GM21367 (cell line): ENCODE results near the gene ACTN1.
"Not testable (repeated sequence)": the region's sequence is repeated elsewhere in the genome, so short reads cannot be mapped to it uniquely, and the experiment has no call there.

Source experiments
- ATAC-seq: cut with Tn5 transposase; IDR thresholded peaks from one replicate; pipeline ENCODE4 v1.9.1; 2021; ENCODE audit not compliant: unreplicated experiment

ACTN1 gene

DNA sequence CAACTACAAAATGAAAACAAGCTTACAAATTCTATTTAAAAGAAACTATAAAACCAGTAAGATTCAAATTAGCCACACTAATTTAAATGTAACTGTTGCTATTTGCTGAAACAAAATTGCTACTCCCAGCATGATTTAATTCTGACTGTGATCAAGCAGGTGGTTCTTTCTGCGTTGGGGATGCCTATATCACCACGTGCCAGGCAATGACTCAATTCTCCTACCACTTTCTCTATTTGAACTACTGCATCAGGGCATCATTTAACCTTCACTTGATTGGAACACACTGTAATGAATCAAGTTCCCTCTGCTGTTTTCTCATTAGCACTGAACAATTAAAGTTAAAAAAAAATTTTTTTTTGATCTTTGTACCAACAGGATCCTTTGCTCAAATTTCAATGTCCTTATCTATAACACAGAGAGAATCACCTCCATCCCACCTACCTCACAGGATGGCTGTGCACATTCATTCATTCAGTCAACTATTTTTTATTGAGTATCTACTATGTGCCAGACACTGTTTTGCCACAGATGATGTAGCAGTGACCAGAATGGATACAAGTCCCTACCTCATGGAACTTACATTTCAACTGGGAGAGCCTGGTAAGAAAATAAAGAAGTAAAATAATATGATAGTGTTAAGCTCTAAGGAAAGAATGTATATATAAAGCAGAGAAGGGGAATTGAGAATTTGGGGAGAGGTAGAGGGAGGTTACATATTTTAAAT is 8.0 kb upstream of the ACTN1 start:
- ATAC-seq: no peak

DNA sequence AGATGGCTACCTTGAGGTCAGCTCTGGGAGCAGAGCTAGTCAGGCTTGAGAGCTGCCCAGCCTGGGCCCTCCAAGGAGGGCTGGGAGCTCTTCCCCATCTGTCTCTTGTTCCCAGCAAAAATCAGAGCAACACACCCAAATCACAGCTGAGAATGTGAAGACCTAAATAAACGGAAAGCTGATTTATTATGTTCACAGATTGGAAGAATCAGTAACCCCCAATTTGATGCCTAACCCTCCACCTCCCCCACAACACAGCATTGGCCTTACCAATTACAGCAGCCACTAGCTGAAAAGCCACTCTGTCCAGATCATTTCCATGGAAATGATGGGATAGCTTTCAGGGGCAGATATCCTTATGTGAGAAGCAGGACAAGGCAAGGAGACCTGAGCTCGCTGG is 7.1 kb upstream of the ACTN1 start:
- no peak for ATAC-seq

DNA sequence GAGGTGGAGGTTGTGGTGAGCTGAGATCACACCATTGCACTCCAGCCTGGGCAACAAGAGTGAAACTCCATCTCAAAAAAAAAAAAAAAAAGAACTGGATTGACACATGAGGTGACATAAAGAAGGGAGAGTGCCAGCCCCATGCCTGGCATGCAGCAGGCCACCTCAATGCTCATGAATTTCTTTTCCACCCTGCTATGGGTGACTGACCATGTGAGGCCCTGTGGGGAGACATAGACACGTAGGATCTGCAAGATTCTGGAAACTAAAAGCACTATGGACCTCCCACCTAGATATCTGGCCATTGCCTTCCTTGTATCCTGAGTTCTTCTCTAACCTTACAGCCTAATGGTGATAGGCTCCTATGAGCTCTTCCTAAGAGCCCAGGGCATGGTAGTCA is 5.6 kb upstream of the ACTN1 start:
- no peak for ATAC-seq

DNA sequence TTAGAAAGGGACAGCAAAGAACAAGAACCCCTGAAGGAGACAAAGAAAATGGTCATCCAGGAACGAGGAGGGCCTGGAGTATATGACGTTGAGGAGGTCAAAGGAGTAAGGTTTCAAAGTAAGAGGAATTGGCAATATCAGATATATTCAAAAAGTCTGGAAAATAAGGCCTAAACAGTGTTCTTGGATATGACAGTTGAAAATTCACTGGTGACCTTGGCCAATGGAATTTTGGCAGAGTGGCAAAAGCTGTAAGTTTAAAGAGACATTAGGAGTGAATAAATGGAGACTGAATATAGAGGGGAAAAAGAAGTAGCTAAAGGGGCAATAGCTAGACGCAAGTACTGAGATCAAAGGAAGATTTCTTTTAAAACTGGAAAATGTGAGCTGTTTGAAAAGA is 4.1 kb upstream of the ACTN1 start:
- no peak for ATAC-seq

DNA sequence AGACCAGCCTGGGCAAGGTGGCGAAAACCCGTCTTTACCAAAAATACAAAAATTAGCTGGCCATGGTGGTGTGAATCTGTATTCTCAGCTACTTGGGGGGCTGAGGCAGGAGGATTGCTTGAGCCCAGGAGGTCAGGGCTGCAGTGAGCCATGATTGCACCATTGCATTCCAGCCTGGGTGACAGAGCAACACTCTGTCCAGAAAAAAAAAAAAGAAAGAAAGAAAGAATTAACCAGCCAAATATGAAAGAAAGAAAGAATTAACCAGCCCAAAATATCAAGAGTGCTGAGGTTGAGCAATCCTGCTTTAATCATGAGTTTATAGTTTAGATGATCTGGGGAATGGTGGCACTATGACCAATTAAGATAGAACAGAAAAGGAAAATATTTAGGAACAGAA is 3.5 kb upstream of the ACTN1 start:
- no peak for ATAC-seq

DNA sequence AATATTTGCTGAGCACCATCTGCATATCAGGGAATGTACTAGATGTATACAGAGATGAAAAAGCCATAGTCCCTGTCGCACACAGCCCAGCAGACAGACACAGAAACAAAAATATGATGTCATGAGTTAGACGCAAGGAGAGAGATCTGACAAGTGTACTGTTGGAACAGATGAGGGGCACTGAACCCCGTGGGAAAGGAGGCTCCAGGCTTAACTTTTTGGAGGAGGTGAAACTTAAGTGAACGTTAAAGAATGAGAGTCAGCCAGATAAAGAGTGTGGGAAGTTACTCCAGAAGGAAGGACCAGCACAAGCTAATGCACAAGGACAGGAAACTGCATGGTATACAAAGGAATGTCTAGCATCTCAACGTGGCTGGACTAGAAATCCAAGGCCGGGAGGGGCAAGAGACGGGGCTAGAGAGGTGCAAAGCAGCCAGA is 2.5 kb upstream of the ACTN1 start:
- no peak for ATAC-seq

DNA sequence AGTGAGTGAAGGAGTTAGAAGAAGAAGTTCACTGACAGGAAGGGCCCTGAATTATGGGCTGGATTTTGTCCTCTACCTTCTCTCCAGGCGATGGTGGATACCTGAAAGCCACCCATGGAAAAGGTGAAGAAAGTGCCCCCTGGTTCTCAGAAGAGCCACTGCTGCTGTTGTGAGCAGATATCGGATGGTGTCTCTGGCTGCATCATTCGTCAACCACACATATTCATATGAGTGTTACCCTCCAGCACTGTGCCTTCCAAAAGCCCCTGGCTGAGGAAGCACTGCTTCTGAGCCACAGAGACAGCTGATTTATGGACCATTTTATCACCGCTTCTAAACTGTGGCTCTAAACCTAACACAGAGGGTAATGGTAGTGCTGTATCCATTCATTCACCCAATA is 2.0 kb upstream of the ACTN1 start:
- ATAC-seq: no peak

DNA sequence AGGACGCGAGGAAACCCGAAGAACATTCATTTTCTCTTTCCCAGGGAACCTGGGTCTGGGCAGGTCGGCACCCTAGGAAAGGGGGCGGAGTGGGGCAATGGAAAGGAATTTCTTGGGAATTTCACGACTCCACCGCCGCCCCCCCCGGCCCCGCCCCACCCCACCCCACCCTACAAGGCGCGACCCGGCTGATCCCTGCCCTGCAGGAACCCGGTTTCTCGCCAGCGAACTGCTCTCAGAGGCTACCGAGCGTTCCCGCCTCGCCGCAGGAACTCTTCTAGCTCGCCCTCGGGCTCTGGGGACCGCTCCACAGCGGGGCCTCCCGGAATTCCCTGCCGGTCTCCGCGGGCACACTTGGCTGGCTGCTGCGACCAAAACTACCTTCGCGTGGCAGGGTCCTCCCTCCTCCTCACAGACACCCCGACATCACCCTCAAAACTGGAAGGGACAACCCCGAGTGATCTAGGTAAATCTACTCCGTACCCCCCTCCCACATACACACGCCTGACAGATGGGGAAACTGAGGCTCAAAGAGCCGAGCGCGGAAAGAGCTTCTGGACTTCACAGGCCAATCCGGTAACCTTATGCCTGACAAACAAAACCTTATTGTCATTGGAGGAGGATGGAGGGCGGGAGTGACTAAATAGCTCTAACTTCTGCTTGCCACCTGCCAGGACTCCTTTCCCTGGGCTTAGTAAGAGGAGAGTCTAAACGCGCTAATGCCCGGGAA is 785 bp upstream of the ACTN1 start:
- no peak for ATAC-seq

DNA sequence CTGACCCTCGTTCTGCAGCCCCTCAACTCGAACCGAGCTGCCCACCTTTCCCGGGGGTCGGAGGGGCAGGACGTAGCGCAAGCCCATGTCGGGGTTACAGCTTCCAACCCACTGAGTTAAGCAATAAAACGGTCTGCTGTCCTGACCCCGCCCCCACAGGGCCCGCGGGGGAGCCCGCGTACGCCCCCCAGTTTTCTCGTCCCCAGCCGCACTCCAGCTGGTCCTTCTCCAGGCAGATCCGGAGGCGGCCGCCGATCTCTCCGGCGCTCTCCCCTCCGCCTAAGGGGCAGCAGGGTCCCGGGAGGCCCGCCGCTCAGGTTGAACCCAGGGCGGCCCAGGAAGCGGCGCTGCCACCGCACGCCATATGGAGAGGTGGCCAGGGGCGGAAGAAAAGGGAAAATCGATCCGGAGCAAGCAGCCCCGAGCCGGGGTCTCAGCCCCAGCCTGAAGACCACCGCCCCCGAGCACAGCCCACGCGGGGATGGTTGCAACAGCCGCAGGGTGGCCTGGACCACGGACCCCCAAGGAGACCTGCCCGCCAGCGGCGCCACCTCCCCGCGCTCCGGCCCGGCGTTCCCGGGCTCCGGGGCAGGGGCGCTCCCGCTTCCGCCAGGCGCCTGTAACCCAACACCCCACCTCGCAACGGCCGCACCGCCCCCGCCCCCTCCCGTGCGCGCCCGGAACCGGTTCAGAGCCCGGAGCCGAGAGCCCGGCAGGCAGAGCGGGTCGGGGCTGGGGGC is 760 bp downstream of the ACTN1 start:
- peak; percentile 7 for ATAC-seq

DNA sequence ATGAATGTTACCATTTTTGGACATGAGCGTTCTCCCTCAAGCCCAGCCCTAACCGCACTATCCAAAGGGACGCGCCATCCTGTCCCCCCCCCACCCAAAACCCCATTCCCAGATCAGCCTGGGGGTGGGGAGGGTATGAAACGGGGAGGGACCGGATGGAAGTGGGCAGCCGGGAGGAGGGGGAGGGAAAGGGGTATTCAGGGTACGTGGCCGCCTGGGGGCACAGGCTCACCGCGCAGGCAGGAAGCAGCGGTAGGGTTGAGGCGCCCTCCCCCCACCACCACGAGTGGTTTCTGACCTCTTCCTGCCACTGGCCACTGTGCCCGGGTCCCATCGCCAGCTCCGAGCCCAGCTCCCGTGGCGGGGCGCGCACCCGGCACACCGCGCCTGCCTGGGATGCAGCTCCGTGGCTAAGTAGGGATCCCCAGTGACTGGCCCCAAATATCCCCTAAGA is 1.4 kb downstream of the ACTN1 start:
- no peak for ATAC-seq

DNA sequence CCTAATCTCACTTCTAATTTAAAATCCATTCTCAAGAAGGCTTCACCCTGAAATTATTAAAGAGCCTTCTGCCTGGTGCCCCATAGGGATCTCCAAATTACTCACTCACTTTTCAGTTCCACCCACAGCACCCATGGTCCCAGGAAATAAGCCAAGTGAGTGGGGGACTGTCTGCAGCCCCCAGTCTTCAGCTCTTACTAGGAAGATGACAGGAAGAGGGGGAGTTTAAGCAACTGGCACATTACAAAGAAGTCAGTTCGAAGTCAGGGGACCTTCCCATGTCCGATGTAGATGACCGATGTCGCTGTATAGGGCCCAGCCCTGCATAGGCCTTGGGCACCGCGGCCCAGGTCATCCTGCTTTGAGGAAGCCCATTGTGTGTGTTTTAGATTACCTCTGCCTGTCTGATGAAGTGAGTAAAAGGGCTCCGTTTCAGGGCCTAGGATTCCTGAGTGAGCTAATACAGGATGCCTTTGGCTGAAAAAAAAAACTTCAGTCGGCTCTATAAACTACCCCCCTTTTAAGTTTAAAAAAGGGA is 1.9 kb downstream of the ACTN1 start:
- no peak for ATAC-seq

DNA sequence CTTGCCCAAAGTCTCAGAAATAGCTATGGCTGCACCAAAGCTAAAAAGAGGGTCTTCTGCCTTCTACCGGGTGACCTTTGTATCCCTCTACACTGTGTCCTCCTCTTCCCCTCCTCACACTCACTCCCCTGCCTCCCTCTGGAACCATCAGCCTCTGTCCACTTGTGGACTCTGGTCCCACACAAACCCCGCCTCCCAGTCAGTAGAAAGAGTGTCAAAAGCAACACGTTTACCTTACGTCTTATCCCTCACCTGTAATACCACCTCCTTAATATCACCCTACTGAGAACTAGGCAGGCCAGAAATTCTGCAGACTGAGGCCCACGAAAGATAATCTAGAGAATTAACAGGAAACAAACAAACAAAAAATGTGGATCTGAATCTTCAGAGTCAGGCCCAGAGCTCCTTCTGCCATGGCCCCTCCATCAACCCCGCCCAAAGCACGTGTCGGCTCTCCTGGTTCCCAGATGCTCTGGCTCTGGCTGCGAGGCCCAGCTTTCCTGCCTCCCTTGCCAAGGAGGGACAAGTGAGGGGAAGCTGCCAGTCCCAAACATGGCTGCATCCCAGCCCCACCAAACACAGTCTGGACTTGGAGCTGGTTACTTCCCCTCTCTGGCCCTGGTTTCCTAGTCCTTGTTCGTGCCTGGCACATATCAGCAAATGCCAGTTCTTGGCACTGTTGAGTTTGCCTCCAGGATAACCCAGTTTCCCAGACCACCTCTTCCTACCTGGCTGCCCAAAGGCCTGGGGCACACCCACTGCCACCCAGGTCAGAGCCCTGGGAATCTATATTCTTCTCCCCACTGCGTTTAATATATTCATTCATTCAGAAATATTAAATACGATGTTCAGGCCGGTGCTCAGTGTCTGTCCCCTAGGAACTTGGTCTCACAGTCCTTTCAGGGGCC is 2.7 kb downstream of the ACTN1 start:
- no peak for ATAC-seq

DNA sequence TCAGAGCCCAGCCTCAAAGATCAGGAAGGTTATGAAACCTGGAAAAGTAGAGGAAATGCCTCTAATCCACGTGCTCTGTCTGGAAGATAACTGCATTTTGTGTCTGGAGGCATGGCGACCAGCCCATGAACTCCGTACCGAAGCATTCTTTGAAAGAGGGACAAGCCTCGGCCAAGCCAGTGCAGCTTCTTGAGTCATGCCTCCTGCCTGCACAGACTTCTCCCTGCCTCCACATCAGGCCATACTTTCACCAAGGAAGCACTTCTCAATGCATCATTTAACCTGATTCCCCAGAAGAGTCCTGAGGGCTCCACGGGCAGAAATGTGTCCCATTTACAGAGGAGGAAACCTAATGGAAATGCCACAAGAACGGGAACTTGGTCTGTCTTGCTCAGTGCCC is 3.4 kb downstream of the ACTN1 start:
- ATAC-seq: no peak

DNA sequence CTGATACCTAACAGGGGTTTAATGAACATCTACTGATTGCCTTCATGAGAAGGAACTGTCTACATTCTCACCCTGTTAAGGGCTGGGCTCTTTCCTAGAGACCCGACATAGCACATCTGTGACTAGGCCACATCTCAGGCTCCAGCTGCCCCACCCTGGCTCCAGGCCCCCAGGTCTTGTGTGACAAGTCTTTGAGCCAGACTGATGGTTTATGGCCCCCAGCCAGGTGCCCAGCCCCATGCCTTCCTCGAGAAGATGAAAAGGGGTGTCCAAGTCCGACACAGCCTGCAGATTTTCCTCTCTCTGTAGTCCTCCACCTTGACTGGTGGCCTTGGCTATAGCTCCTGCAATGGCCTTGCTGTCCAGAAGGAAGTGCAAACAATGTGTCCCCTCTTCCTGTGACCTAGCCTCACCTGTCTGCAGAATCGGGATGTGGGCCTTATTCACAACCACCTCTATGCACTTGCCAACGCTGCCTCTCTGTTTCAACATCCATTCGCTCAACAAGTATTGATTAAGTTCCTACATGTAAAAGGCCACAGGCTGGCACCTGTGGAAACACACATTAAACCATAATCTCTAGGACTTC is 4.2 kb downstream of the ACTN1 start:
- no peak for ATAC-seq

DNA sequence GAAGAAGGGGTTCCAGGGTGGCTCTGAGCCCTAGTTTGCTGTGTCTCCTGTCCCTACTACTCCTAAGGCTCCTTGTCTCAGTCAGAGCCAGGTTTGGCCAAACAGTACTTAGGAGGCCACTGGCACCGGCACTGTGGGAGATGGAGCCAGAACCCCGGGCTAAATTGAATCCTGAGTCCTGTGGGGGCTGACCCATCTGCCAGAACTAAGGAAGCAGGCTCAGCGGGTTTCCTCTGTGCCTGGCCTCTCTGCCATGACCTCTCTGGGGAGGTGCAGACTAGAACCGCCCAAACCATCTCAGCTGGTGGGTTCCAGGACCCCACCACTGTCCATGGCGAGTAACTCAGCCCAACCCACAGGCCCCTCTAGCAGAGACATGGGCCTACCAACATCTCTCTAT is 5.5 kb downstream of the ACTN1 start:
- ATAC-seq: no peak

DNA sequence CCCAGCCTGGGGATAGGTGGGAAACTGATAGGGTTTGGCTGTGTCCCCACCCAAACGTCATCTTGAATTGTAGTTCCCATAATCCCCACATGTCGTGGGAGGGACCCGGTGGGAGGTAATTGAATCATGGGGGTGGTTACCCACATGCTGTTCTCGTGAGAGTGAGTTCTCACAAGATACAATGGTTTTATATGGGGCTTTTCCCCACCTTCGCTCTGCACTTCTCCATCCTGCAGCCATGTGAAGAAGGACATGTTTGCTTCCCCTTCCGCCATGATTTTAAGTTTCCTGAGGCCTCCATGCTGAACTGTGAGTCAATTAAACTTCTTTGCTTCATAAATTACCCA is 5.9 kb downstream of the ACTN1 start:
- ATAC-seq: not testable (repeated sequence)

DNA sequence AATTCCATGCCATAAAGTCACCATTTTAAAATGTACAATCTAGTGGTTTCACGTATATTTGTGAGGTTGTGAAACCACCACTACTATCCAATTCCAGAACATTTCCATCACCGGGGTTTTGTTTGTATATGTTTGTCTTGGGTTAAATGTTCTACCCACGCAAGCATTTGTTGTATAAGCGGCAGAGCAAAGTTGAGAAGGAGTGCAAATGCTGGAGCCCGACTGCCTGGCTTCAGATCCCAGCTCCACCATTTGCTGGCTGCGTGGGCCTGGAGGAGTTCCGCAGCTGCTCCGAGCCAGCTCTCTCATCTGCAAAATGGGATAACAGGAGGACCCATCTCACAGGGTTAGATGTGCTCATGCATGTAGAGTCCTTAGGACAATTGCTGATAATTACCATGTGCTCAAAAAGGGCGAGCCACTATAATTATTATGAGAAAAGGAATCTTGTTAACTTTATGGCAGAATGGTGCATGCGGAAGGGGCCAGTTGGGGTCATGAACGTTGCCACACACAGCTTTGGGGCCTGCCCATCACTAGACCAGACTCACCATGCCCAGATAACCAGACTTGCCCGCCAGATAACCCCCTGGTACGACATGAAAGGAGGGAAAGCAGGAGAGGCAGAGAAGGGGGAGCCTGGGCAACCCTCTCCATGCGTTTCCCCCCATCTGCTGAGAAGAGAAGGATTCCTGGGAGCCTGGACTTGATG is 6.4 kb downstream of the ACTN1 start:
- no peak for ATAC-seq

DNA sequence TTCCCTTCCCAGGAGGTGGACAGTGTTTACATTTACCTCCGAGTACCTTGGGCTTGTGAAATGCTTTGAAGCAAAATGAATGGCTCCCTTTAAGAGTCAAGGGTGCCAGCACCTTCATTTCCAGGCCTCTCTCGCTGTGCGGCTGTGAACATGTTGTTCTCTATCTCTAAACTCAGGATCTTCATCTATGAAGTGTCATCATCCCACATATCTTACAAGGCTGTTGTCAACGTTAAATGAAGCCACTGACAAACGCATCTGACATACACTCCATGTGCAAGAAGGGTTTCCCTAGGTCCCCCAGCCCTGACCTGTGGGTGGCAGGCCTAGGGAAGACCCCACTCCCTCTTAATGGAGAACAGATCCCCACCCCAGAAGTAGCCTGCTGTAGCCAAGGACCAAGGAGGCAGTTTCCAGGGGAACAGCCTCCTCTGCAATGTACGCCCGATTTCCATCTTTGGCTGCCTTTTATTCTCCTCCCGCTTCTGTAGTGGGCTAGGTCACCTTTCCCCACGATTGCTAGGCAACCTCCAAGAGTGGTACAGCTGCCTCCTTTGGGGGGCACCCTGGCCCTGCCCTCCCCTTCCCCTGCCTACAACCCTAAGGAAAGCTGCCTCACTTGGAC is 7.6 kb downstream of the ACTN1 start:
- ATAC-seq: no peak

DNA sequence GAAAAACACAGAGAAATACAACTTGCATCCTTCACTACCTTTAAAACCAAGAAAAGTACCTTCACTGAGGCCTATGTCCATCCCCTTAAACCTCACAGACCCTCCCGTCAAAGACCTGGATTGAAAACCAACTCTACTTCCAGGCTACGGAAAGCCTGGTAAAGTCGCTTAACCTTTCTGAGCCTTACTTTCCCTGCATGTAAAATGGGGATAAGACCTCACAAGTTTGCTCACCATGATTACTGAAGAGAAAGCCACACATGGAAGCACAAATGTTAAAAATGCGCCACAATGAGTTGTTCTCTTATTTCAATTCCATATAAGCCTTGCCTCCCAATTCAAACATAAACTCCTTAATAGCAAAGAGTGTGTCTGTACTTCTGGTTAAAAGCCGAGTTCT is 8.4 kb downstream of the ACTN1 start:
- ATAC-seq: no peak
